Memory B cell (primary cell): ENCODE results near the gene SPTSSA.
"Not testable (repeated sequence)": the region's sequence is repeated elsewhere in the genome, so short reads cannot be mapped to it uniquely, and the experiment has no call there.

ENCODE experiments used
- ATAC-seq: fragments of 150-1000 bp; cut with Tn5 transposase; 2 replicates; pipeline ENCODE4 v1.10.0; 2021; ENCODE audit warnings: low read depth, mild to moderate bottlenecking, moderate library complexity
- DNase-seq, 2 donors: peaks; one replicate each; pipeline ENCODE4 v3.0.0; 2022; ENCODE audit warnings: low spot score in 2 of 2
- H3K27ac Mint-ChIP-seq: one replicate; pipeline ENCODE4 v1.8.0; 2022; ENCODE audit warnings: mild to moderate bottlenecking, moderate library complexity, mixed read lengths
- H3K27me3 Mint-ChIP-seq: one replicate; pipeline ENCODE4 v1.8.0; 2022; ENCODE audit warnings: mixed read lengths
- H3K36me3 Mint-ChIP-seq: one replicate; pipeline ENCODE4 v1.8.0; 2022; ENCODE audit warnings: mild to moderate bottlenecking, mixed read lengths
- H3K4me1 Mint-ChIP-seq: one replicate; pipeline ENCODE4 v1.8.0; 2022; ENCODE audit warnings: mixed read lengths
- H3K4me3 Mint-ChIP-seq: one replicate; pipeline ENCODE4 v1.8.0; 2022; ENCODE audit warnings: mild to moderate bottlenecking, moderate library complexity, mixed read lengths
- H3K9me3 Mint-ChIP-seq: one replicate; pipeline ENCODE4 v1.8.0; 2022; ENCODE audit warnings: mixed read lengths

SPTSSA gene

GRCh38 chr14:34462132-34462893, at the start of gene SPTSSA:
TSS of gene SPTSSA (minus strand) at chr14:34462240. CDS start at chr14:34462207, 33 bp downstream.
- peak within 1 kb of the TSS; percentile 76 for H3K27ac Mint-ChIP-seq
- H3K9me3 Mint-ChIP-seq, result no peaks in the 10 kb centered on the region
- ATAC-seq, result peak; percentile 95
- H3K4me3 Mint-ChIP-seq, result peak within 1 kb of the TSS; percentile 89
- H3K4me1 Mint-ChIP-seq, result peaks cover 13% of the 10 kb centered on the region
- no peaks in the 10 kb centered on the region for H3K27me3 Mint-ChIP-seq
- DNase-seq, result peak; percentile 72 to 76
- no peaks in the 10 kb centered on the region for H3K36me3 Mint-ChIP-seq

GRCh38 chr14:34507884-34508283, 45.8 kb upstream of the SPTSSA start:
- no peak for DNase-seq
- H3K4me1 Mint-ChIP-seq, result no peaks in the 10 kb centered on the region
- H3K4me3 Mint-ChIP-seq, result no peak overlapping the region

GRCh38 chr14:34507459-34507858, 45.4 kb upstream of the SPTSSA start:
- DNase-seq (no peak), ATAC-seq (no peak)
- no peaks in the 10 kb centered on the region for H3K4me1 Mint-ChIP-seq
- no peak overlapping the region for H3K4me3 Mint-ChIP-seq
- H3K27ac Mint-ChIP-seq, result no peak overlapping the region
- no peaks in the 10 kb centered on the region for H3K27me3 Mint-ChIP-seq
- no peaks in the 10 kb centered on the region for H3K9me3 Mint-ChIP-seq
- H3K36me3 Mint-ChIP-seq, result no peaks in the 10 kb centered on the region

More at GRCh38 chr14:34507884-34508283, 45.8 kb upstream of the SPTSSA start:
- H3K36me3 Mint-ChIP-seq, result no peaks in the 10 kb centered on the region
- no peaks in the 10 kb centered on the region for H3K9me3 Mint-ChIP-seq
- ATAC-seq, result no peak
- no peaks in the 10 kb centered on the region for H3K27me3 Mint-ChIP-seq
- H3K27ac Mint-ChIP-seq, result no peak overlapping the region

GRCh38 chr14:34505124-34505491, 43.1 kb upstream of the SPTSSA start:
- not testable (repeated sequence) for ATAC-seq, H3K27me3 Mint-ChIP-seq, DNase-seq, H3K36me3 Mint-ChIP-seq, H3K4me3 Mint-ChIP-seq, H3K4me1 Mint-ChIP-seq, H3K27ac Mint-ChIP-seq, H3K9me3 Mint-ChIP-seq

- H3K4me3 Mint-ChIP-seq, ATAC-seq, H3K36me3 Mint-ChIP-seq, DNase-seq, H3K27me3 Mint-ChIP-seq, H3K9me3 Mint-ChIP-seq, H3K27ac Mint-ChIP-seq, H3K4me1 Mint-ChIP-seq: not testable (repeated sequence)
Measured at GRCh38 chr14:34504027-34504426, 42.0 kb upstream of the SPTSSA start.

- DNase-seq (no peak), ATAC-seq (no peak)
- H3K27ac Mint-ChIP-seq, result no peak overlapping the region
- H3K9me3 Mint-ChIP-seq, result no peaks in the 10 kb centered on the region
- H3K4me1 Mint-ChIP-seq, result peaks cover 2% of the 10 kb centered on the region
- H3K4me3 Mint-ChIP-seq, result no peak overlapping the region
- no peaks in the 10 kb centered on the region for H3K27me3 Mint-ChIP-seq
- H3K36me3 Mint-ChIP-seq, result no peaks in the 10 kb centered on the region
Measured at GRCh38 chr14:34502545-34503225, 40.6 kb upstream of the SPTSSA start.

GRCh38 chr14:34502001-34502400, 40.0 kb upstream of the SPTSSA start:
- Mint-ChIP-seq H3K9me3 (no peaks in the 10 kb centered on the region), H3K27ac (no peak overlapping the region), H3K4me1 (peaks cover 2% of the 10 kb centered on the region), H3K27me3 (no peaks in the 10 kb centered on the region), H3K4me3 (no peak overlapping the region), H3K36me3 (no peaks in the 10 kb centered on the region)
- ATAC-seq, result no peak
- DNase-seq, result no peak

- H3K4me3 Mint-ChIP-seq, result no peak overlapping the region
- H3K27ac Mint-ChIP-seq, result no peak overlapping the region
- ATAC-seq (no peak), DNase-seq (no peak)
- H3K9me3 Mint-ChIP-seq, result no peaks in the 10 kb centered on the region
- H3K4me1 Mint-ChIP-seq, result peaks cover 2% of the 10 kb centered on the region
- H3K36me3 Mint-ChIP-seq, result no peaks in the 10 kb centered on the region
- H3K27me3 Mint-ChIP-seq, result no peaks in the 10 kb centered on the region
Measured at GRCh38 chr14:34501004-34501580, 39.1 kb upstream of the SPTSSA start.

- H3K27me3 Mint-ChIP-seq, result no peaks in the 10 kb centered on the region
- H3K9me3 Mint-ChIP-seq, result no peaks in the 10 kb centered on the region
- H3K4me1 Mint-ChIP-seq, result peaks cover 2% of the 10 kb centered on the region
- no peaks in the 10 kb centered on the region for H3K36me3 Mint-ChIP-seq
- H3K4me3 Mint-ChIP-seq, result no peak overlapping the region
- no peak overlapping the region for H3K27ac Mint-ChIP-seq
- DNase-seq, result no peak
- no peak for ATAC-seq
Measured at GRCh38 chr14:34498684-34499412, 36.8 kb upstream of the SPTSSA start.

GRCh38 chr14:34496679-34497513, 34.9 kb upstream of the SPTSSA start:
- peaks cover 2% of the 10 kb centered on the region for H3K4me1 Mint-ChIP-seq
- ATAC-seq, result no peak
- DNase-seq, result no peak
- peaks cover 2% of the 10 kb centered on the region for H3K27me3 Mint-ChIP-seq
- H3K36me3 Mint-ChIP-seq, result no peaks in the 10 kb centered on the region
- H3K4me3 Mint-ChIP-seq, result no peak overlapping the region
- H3K9me3 Mint-ChIP-seq, result no peaks in the 10 kb centered on the region
- no peak overlapping the region for H3K27ac Mint-ChIP-seq

- H3K4me3 Mint-ChIP-seq, result no peak overlapping the region
- no peaks in the 10 kb centered on the region for H3K9me3 Mint-ChIP-seq
Measured at GRCh38 chr14:34496007-34496678, 34.1 kb upstream of the SPTSSA start.

GRCh38 chr14:34489324-34489723, 27.3 kb upstream of the SPTSSA start:
- H3K4me3 Mint-ChIP-seq, result no peak overlapping the region
- H3K27ac Mint-ChIP-seq, result no peak overlapping the region
- ATAC-seq, result no peak
- peaks cover 7% of the 10 kb centered on the region for H3K27me3 Mint-ChIP-seq
- no peaks in the 10 kb centered on the region for H3K4me1 Mint-ChIP-seq
- H3K36me3 Mint-ChIP-seq, result no peaks in the 10 kb centered on the region
- H3K9me3 Mint-ChIP-seq, result no peaks in the 10 kb centered on the region
- DNase-seq, result no peak

More at GRCh38 chr14:34496007-34496678, 34.1 kb upstream of the SPTSSA start:
- Mint-ChIP-seq H3K27me3 (peaks cover 5% of the 10 kb centered on the region), H3K27ac (no peak overlapping the region), H3K36me3 (no peaks in the 10 kb centered on the region), H3K4me1 (peaks cover 2% of the 10 kb centered on the region)
- DNase-seq (no peak), ATAC-seq (no peak)

- Mint-ChIP-seq H3K36me3 (no peaks in the 10 kb centered on the region), H3K4me1 (no peaks in the 10 kb centered on the region), H3K9me3 (no peaks in the 10 kb centered on the region), H3K27me3 (peaks cover 7% of the 10 kb centered on the region), H3K4me3 (no peak overlapping the region), H3K27ac (no peak overlapping the region)
- no peak for ATAC-seq
- DNase-seq, result no peak
Measured at GRCh38 chr14:34488528-34488927, 26.5 kb upstream of the SPTSSA start.
